Bone marrow (tissue), 2 donors: Measurements from ENCODE around the gene CYGB.
A peak's percentile ranks its signal among the peaks of the same experiment; 100 is the strongest.

Source experiments
- DNase-seq, 2 donors: peaks; one replicate each; lab custom pipeline; 2025; lab: John Stamatoyannopoulos, UW

CYGB gene

DNA sequence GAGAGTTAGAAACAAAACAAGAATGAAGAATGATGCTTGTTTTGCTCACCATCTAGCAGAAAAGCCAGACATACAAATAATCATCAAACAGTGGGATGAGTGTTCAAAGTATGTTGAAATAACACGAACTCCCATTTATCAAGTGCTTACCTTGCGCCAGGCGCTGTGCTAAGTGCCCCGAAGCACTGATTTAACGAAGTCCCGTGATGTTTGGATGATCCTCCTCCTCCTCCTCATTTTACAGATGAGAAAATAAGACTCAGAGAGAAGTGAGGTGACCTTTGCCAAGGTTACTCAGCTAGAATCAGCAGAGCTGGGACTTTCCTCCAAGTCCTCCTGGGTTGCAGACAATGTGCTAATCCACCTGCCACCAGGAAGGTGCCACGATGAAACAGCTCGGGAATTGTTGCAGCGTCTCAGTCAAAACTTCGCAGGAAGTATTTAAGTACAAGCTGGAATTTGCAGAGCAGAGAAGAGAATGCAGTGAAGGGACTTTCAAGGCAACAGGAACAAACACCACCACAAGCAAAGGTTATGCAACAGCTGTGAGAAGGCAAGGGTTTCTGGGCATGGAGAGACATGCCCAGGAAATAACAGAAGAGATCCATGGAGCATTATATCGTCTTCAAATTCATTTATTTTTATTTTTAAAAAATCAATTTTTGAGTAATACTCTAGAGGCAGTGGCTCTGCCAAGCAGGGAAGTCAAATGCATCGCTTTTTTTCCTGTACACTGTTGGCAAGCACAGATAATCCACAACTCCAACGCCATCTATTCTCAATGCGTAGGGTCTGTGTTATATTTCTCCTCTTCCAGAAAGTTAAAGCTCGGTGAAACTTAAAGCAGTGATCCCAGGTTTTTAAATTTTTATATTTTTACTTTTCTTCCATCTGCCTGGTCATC, 13.5 kb upstream of the CYGB start:
- peak in 1 of 2 donors; percentile 45 for DNase-seq

DNA sequence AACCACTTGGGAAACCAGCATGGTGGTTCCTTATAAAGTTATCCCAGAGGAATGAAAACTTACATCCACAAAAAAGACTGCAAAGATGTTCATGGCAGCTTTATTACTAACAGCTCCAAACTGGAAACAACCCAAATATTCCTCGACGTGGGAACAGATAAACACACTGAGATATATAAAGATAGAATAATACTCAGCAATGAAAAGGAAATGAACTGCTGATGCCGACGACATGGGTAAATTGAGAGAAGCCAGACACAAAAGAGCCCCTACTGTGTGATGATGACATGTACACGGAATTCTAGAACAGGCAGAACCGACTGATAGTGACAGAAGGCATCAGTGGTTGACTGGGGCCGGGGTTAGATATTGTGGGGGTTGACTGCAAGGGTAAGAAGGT, 12.0 kb upstream of the CYGB start:
- no peak for DNase-seq

DNA sequence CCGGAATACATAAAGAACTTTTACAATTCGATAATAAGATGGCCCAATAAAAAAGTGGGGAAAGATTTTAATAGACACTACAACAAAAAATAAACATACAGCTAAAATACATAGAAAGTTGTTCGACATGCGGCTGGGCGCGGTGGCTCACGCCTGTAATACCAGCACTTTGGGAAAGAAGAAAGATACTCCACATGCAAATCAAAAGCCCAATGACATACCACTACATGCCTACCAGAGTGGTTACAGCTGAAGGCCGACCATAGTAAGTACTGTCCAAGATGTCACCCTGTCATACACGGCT, 11.7 kb upstream of the CYGB start:
- DNase-seq = no peak

DNA sequence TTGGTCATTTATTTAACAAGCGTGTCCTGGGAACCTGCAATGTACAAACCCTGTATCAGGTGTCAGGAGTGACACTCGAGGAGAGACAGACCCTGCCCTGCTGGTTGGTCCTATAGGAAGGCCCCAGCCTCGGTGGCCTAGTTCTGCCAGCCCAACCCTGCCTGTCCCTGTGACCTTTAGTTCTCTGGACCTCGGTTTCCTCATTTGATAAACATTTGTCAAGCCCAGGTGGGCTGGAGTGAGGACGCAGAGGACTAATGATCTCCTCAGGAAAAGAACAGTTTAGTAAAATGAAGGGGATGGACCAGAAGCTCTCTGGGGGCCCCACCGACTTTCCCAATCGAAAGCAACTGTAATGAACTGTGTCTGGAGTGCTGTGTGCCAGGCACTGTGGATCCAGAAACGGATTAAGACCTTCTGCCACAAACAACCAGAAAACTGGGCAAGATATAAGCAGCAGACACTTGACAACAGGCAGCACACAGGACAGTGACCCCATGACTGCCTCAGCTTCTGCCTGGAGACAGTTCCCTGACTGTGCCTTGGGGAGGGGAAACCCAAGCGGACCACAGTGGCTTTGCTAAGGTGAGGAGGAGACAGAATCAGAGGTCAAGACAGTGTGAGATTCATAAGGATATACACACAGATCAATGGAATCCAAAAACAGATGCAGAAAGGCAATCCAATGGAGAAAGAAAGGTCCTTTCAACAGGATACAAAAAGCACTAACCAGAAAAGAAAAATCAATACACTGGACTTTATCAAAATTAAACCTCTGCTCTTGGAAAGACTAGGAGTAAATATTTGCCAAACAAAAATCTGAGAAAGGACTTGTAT, 11.1 kb upstream of the CYGB start:
- no peak for DNase-seq

DNA sequence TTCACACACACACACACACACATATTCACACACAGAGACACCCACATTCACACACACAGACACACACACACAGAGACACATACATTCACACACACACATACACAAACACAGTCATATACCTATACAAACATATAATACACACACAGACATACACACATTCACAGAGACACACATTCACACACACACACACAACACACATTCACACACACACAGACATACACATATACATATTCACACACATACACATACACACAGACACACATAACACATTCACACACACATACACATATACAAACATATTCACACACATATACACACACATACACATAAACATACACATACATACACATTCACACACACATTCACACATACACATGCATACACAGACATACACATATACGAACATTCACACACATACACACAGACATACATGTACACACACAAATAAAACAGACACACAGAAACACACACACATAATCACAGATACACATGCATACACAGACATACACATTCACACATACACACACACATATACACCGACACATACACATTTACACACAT, 10.2 kb upstream of the CYGB start:
- no peak for DNase-seq

DNA sequence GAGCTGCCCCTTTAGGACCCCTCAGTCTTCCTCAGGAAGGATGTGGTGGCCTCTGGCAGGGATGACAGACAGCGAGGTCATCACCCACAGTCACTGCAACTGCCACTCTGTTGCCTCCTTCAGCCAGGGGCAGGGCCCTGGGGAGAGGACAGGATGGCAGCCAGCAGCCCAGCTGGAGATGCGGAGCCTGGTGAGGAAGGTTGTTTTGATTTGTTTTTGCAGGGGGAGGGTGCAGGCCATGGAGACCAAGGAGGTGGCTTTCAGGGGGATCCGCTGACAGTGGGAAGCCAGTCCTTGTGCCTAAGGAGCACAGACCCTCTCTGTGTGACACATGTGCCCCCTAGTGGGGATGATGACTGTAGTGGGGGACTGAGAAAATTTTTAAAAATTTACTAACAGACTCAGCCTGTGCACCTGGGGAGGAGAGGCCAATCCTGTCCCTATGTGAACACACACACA, 9.7 kb upstream of the CYGB start:
- DNase-seq = peak in 1 of 2 donors; percentile 90

DNA sequence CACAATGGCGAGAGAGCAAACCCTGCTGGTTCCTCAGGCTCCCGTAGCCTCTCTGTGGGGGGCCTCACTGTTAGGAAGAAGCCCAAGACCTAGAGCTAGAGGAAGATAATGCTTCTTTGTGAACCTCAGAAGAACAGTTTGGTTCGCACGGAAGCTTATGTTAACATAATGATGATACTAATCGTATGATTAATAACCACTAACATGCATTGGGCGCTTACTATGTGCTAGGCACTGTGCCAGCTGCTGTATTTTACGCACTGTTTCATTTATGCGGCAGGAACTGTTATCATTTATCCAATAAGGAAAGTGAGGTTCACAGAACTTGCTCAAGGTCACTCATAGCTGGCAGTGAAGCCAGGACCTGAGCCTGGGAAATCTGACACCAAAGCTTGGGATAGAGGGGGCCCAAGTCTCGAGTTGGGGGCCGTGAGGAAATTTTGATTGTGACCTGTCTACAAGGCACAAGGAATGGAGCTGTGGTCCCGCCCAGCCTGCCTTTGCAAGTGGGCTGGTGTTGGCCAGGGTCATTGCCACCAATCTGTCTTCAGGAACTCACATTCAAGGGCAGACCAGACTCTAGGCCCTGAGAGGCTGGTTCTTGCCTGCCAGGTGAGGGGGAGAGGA, 9.2 kb upstream of the CYGB start:
- no peak for DNase-seq

DNA sequence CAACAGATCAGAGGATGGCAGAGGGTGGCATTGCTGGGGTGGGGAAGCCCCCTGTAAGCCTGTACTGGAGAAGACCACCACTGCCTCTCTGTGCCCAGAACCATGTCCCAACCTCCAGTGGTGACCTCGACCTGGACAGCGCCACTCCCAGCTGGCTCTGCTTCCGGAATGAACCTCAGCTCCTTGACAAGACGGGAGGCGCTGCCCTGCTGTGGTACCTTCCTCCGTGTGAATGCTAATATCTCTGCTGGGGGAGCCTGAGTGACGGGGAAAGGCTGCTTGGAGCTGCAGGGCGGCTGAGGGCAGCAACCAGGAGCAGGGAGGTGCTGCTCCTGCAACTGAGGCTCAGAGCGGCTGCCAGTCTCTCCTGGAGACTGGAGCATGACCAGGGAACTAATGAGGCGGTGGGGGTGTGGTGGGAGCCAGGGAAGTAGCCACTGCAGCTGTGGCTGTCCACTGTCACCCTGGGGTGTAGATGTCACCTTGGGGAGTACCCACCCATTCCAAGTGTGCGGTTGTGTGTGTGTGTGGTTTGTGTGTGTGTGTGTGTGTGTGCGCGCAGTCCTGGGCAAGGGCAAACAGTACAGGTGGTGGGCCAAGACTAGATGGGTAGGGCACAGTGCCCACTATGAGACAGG, 8.5 kb upstream of the CYGB start:
- DNase-seq = no peak

DNA sequence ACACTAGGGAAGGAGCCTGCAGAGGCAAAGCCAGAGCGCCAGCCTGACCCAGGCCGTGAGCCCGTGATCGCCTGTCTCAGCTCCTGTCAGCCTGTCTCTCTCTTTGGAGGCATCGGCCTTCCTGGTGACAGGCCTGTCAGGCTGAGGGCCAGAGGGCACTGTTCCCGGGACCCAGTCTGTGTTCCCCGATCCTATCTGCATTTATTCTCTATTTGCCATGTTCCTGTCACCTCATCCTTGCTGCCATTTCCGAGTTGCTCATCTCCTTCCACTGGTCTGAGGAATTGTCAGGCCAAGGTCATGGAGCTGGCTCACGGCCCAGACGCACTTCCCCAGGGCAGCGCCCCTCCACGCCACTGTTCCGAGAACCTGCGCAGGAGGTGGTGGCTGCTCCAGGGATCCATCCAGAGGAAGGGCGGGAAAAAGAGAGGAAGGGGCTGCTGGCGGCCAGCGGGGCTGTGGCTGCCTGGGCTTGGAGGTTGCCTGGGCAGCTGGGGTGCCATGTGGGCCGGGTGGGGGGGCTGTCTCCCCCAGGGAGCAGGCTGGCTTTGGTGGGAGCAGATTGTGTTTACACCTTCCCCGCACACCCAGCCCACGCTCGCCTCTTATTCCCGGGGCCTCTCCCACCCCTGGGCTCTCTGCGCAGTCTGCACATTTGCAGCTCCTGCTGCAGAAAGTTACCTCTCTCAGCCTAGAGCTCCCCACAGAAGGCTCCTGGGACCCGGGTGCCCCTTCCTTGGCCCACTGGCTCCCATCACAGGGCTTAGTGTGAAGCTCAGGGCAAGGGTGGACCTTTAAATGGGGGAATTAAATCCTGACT, 7.2 kb upstream of the CYGB start:
- DNase-seq = no peak

DNA sequence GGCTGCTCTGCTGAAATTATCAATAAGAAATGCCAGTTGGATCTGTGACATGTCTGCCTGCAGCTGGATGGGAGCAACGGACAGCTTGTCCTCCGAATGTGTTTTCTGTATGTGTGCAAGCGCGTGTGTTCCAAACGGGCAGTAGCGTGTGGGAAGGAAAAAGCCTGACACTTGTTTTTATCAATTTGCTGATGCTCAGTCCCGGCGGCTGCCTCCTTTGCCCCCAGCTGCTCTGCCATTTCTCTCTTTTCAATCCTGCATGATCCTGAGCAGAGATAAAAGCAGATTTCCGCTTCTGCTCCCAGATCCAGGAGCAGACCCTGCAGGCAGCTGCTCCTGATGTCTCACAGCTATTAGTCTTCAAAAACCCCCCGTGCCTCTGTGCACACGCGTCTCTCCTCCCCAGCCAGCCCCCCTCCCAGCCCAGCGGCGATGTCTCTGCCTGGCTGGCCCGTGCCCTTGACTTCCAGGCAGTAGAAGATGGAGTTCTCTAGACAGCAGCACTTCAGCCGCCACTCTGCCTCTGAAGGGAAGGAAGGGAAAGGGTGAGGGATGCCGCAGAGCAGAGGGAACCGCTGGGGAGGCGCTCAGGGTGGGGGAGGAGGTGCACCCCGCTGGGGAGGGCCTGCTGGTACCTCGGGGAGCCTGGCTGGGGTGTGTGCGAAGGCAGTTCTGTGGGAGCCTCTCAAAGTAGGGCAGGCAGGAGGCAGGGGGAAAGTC, 6.5 kb upstream of the CYGB start:
- peak in 1 of 2 donors; percentile 52 for DNase-seq

DNA sequence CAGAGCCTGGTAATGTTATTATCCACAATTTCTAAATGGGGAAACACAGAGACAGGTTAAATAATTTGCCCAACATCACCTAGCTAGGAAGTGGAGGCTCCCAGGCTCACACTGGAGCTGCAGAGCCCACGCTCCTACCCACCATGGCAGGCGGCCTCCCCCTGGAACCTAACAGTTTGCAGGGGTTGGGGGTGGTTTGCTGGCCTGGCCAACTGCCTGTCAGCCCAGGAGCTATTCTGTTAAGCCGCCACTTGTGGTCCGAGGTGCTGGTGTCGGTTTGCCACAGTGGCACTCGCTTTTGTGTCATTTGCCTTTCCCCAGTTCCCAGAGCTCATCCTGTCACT, 5.9 kb upstream of the CYGB start:
- no peak for DNase-seq

DNA sequence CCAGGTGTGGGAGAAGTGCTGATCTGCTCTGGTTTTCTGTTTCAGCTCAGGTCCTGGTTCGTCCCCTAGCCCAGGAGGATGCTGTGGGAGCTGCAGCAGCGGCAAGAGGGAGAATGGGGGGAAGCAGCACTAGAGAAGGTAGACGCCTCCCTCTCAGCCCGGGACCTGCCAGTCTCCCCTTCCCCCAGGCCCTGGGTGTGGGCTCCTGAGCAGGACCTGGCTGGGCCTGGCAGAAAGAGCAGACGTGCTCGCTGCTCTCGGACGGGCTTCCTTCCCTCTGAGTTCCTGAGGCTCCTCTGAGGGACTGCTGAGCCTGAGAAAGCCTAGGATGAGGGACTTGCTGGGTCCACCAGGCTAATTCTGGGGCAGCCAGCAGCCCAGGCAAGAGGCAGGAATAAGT, 5.5 kb upstream of the CYGB start:
- DNase-seq = no peak

DNA sequence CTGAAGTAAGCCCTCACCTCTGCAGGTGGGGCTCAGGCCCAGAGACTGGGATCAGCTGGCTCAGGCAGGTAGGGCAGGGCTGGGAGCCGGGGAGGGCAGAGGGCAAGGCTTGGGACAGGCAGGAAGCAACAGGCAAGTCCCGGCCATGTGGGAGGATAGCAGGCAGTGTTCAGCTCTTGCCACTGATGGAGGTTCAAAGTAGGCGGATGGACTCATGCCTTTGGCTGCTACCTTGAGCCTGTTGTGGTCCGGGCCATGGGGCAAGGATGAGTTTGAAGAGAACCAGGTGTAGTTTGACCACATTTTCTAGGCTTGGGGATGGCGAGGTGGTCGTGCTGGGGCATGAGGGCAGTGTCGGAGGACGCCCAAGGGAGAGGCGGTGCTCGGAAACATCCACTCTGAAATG, 5.1 kb upstream of the CYGB start:
- DNase-seq = no peak

DNA sequence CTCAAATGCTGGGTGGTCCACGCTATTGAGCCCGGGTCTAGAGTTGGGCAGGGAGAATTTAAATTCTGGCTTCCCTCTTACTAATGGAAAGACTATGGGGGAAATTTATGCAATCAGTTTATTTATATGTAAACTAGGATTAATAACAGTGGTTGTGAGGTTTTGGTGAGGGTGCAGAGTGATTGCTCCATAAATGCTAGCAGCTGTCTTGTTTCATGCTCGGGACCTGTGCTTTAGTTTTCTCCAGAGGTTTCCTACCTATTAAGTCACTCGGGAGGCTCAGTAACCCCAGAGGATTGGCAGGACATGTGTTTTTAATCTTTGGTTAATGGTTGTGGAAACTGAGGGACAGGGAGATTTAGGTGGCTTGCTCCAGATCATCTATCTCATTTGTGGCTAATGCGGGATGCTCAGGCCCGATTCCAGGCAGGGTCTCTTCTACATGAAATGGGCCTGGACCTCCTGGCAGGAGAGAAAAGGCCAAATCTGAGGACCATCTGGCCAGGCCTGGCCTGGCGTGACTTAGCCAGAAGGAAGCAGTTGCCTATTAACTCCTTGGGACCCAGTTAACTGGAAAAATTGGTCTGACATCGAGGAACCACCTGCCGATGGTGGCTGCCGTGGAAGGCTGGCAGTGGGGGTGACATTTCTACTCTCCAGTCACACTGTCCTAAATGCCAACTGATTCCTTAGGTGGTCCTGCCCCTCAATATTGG, 4.4 kb upstream of the CYGB start:
- DNase-seq = no peak

DNA sequence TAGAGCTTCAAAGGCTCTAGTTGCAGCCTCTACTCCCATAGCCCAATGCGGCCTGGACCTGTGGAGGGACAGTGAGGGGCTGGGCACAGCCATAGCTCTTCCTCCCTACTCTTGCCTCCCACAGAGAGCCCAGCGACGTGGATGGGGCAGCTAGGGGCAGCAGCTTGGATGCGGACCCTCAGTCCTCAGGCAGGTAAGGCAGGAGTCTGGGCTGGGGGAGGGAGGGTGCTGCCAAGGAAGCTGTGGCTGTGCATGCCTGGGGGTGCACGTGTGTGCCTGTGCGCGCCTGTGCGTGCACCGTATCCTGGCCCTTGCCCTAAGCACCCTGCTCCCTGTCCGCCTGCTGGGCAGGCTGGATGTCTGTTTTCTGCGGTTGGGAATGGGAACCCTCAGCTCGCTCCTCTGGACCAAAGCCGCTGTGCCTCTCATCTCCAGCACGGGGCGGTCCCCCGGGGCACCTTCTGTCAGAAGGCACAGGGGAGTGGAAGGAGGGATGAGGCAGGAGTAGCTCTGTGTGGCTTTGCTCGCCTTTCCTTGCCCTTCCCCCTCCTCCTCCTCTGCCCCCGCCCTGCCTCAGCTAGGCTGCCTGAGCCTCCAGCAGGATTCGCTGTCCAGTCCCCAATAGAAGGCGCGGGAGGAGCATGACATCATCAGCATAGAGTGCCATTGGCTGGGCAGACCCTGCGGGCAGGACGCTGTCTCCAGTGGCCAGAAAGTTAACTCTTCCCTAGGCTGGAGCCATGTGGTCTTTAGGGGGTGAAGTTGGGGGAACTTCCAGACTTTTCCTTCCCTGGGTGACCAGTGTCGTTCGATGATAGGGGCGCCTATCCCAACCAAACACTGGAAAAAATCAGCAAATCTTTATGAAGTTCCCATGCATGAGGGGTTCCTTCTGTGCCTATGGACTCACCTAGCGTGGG, 3.1 kb upstream of the CYGB start:
- no peak for DNase-seq

DNA sequence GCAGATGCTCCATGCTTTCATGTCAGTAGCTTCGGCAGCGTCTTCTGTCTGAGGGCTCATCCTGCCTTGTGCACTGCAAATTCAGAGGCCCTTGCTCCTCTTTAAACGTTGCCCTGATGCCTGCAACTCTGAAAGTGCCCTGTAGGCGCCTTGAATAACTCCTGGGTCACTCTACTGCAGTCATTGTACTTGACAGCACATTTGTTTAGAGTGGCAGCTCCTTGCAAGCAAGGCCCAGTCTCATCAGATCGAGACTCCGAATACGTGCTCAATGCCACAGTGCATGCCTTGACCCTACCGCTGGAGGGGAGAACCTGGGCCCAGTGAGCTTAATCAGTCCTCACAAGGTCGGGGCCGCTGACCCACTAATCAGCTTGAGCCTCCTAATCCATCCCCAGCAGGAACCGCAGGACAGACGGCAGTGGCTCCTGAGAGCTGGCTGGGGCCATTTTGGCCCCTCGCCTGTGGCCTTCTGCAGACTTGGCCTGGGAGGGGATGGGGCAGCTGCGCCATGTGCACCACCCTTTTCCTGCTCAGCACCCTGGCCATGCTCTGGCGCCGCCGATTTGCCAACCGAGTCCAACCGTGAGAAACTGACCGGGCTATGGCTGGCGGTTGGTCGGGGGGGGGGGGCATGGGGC, 2.2 kb upstream of the CYGB start, which contains the start of gene PRCD:
Gene PRCD (plus strand): TSS at position 414 of the 641 bp plus-strand sequence. CDS start 98 bp downstream, at position 512.
- DNase-seq = no peak

DNA sequence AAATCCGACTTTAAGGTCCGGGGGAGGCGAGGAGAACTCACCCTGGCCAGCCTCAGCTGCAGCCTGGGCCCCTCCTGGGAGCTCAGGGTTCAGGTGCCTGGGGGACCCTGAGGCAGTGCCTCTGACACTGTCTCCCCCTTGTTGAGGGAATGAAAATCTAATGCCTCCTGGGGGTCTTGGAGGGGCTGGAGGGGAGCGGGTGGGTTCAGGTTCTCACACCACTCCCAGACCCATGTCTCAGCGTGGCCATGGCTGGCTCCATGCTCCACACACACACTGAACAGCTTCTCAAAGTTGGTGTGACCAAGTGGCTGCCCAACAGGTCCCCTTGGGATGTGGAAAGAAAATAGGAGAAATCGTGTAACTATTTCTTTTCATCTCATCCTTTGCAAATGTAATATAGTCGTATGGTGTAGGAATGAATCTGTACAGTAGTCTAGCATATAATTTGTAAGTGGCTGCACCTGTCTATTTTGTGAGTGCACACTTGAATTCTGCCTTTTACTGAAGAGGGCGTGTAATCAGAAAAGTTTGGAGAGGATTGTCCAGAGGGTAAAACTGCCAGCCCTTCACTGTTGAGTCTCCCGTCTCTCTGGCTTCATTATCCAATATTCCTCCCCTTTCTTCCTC, 1.5 kb upstream of the CYGB start:
- no peak for DNase-seq
